IMR-90 (cell line): ENCODE results near the gene TTC27. TPM values are rescaled to one million over a fixed set of nuclear protein-coding genes. Genes with fewer than 3 reads are reported as not detected.

ENCODE experiments used
- ATAC-seq: fragments of 200-7000 bp; cut with Tn5 transposase; 2 replicates; pipeline ENCODE4 v1.9.1; 2020; ENCODE audit warnings: low read depth, mild to moderate bottlenecking, moderate library complexity
- BruUV-seq: library from RNA; stranded (reverse); fragments of 400-500 nt; replicated peaks from 2 replicates; lab custom pipeline; 2021; lab: Mats Ljungman, UMichigan
- CTCF ChIA-PET: fragments of 300-600 bp; formaldehyde crosslinking; extraction: SDS; loops from one replicate; lab custom pipeline; 2021; ENCODE audit warnings: antibody characterized with exemption; lab: Yijun Ruan, JAX
- POLR2A ChIA-PET: fragments of 300-600 bp; sonication (Branson Sonifier 250); formaldehyde crosslinking; loops from one replicate; lab custom pipeline; 2022; ENCODE audit warnings: antibody characterized with exemption; ENCODE audit not compliant: unreplicated experiment; lab: Charles Lee
- DNase-seq: peaks from one replicate; pipeline ENCODE4 v3.0.0; 2013
- H2AFZ ChIP-seq: replicated peaks from 2 replicates; pipeline ENCODE3; 2013; ENCODE audit warnings: low read length, mild to moderate bottlenecking; ENCODE audit not compliant: poor library complexity
- H2AK5ac ChIP-seq: 2 replicates; pipeline ENCODE4 v1.6.1; 2013; ENCODE audit warnings: low read depth, low read length, inconsistent platforms
- H2AK9ac ChIP-seq: replicated peaks from 2 replicates; pipeline ENCODE3; 2013; ENCODE audit warnings: mild to moderate bottlenecking, low read depth, low read length, moderate library complexity; ENCODE audit not compliant: poor library complexity
- H2BK120ac ChIP-seq: 2 replicates; pipeline ENCODE4 v1.6.1; 2013; ENCODE audit warnings: low read depth, low read length, inconsistent platforms
- H2BK15ac ChIP-seq: 3 replicates; pipeline ENCODE4 v1.6.1; 2013; ENCODE audit warnings: low read depth, low read length, inconsistent platforms
- H2BK20ac ChIP-seq: 2 replicates; pipeline ENCODE4 v1.6.1; 2013; ENCODE audit warnings: low read depth, mild to moderate bottlenecking, inconsistent platforms, low read length, moderate library complexity
- H2BK5ac ChIP-seq: 2 replicates; pipeline ENCODE4 v1.6.1; 2013; ENCODE audit warnings: mild to moderate bottlenecking, low read depth, low read length, inconsistent platforms; ENCODE audit not compliant: poor library complexity, severe bottlenecking
- H3K14ac ChIP-seq: replicated peaks from 2 replicates; pipeline ENCODE4 v1.6.1; 2013; ENCODE audit warnings: low read depth, low read length, inconsistent platforms
- H3K18ac ChIP-seq: 2 replicates; pipeline ENCODE4 v1.6.1; 2013; ENCODE audit warnings: low read depth, low read length, control low read depth
- H3K23ac ChIP-seq: 2 replicates; pipeline ENCODE4 v1.6.1; 2013; ENCODE audit warnings: low read depth, low read length, inconsistent platforms
- H3K27ac ChIP-seq: 2 replicates; pipeline ENCODE4 v1.5.1; 2013; ENCODE audit warnings: mild to moderate bottlenecking, control low read depth, low read length; ENCODE audit not compliant: insufficient read depth
- H3K27me3 ChIP-seq: 2 replicates; pipeline ENCODE4 v1.6.1; 2013; ENCODE audit warnings: low read length; ENCODE audit not compliant: control insufficient read depth, insufficient read depth
- H3K36me3 ChIP-seq: 2 replicates; pipeline ENCODE4 v1.6.1; 2013; ENCODE audit warnings: low read length, mixed read lengths; ENCODE audit not compliant: control insufficient read depth, insufficient read depth
- H3K4ac ChIP-seq: 2 replicates; pipeline ENCODE4 v1.6.1; 2013; ENCODE audit warnings: low read depth, low read length, inconsistent platforms
- H3K4me1 ChIP-seq: 2 replicates; pipeline ENCODE4 v1.6.1; 2013; ENCODE audit warnings: low read length, mixed read lengths; ENCODE audit not compliant: control insufficient read depth, insufficient read depth
- H3K4me2 ChIP-seq: 2 replicates; pipeline ENCODE4 v1.6.1; 2013; ENCODE audit warnings: low read depth, mild to moderate bottlenecking, control low read depth, low read length, moderate library complexity
- H3K4me3 ChIP-seq: 2 replicates; pipeline ENCODE4 v1.5.1; 2013; ENCODE audit warnings: low read depth, mild to moderate bottlenecking, control low read depth, low read length, moderate library complexity; ENCODE audit not compliant: insufficient read depth
- H3K56ac ChIP-seq: 2 replicates; pipeline ENCODE4 v1.6.1; 2013; ENCODE audit warnings: low read length, inconsistent platforms; ENCODE audit not compliant: insufficient read depth; ENCODE audit errors: extremely low read depth
- H3K79me1 ChIP-seq, 2 experiments: 2 replicates each; pipeline ENCODE4 v1.6.1; 2013; ENCODE audit warnings: low read length in 2 of 2, inconsistent platforms in 1 of 2, low read depth in 1 of 2
- H3K9ac ChIP-seq: 2 replicates; pipeline ENCODE4 v1.6.1; 2013; ENCODE audit warnings: low read depth, low read length, control low read depth
- H3K9me1 ChIP-seq: 2 replicates; pipeline ENCODE4 v1.6.1; 2013; ENCODE audit warnings: low read length, inconsistent platforms; ENCODE audit not compliant: insufficient read depth
- H3K9me3 ChIP-seq: 2 replicates; pipeline ENCODE4 v1.6.1; 2013; ENCODE audit warnings: low read length; ENCODE audit not compliant: control insufficient read depth, insufficient read depth
- H4K20me1 ChIP-seq: 2 replicates; pipeline ENCODE4 v1.6.1; 2013; ENCODE audit warnings: low read length, inconsistent platforms; ENCODE audit not compliant: insufficient read depth
- H4K5ac ChIP-seq: 2 replicates; pipeline ENCODE4 v1.6.1; 2013; ENCODE audit warnings: mild to moderate bottlenecking, low read depth, low read length, control low read depth
- H4K8ac ChIP-seq, 2 experiments: 2 replicates each; pipeline ENCODE4 v1.6.1; 2013; ENCODE audit warnings: low read depth in 2 of 2, low read length in 2 of 2, control low read depth in 1 of 2, inconsistent platforms in 1 of 2
- H4K91ac ChIP-seq: 2 replicates; pipeline ENCODE4 v1.6.1; 2013; ENCODE audit warnings: low read depth, low read length, inconsistent platforms; ENCODE audit not compliant: insufficient read depth
- BHLHE40 ChIP-seq: fragments of 150-350 bp; IDR thresholded peaks from 2 replicates; pipeline ENCODE4 v1.6.1; 2016; ENCODE audit warnings: mild to moderate bottlenecking, low read depth, low read length
- CEBPB ChIP-seq: IDR thresholded peaks from 2 replicates; pipeline ENCODE4 v1.6.1; 2012; ENCODE audit warnings: low read depth, low read length, improper control_type of control experiment
- CHD1 ChIP-seq: IDR thresholded peaks from 2 replicates; pipeline ENCODE4 v1.6.1; 2012; ENCODE audit warnings: low read depth, low read length, improper control_type of control experiment
- FOS ChIP-seq: fragments of 150-350 bp; IDR thresholded peaks from 2 replicates; pipeline ENCODE4 v1.6.1; 2016; ENCODE audit warnings: low read depth, low read length
- MAFK ChIP-seq: IDR thresholded peaks from 2 replicates; pipeline ENCODE4 v1.6.1; 2012; ENCODE audit warnings: low read depth, low read length, improper control_type of control experiment
- MAZ ChIP-seq: IDR thresholded peaks from 2 replicates; pipeline ENCODE4 v1.6.1; 2012; ENCODE audit warnings: low read depth, mild to moderate bottlenecking, low read length, improper control_type of control experiment, moderate library complexity, borderline replicate concordance
- MXI1 ChIP-seq: IDR thresholded peaks from 2 replicates; pipeline ENCODE4 v1.6.1; 2012; ENCODE audit warnings: low read depth, mild to moderate bottlenecking, low read length, moderate library complexity, borderline replicate concordance
- NFE2L2 ChIP-seq: fragments of 150-350 bp; IDR thresholded peaks from 2 replicates; pipeline ENCODE4 v1.6.1; 2016; ENCODE audit warnings: low read depth, mild to moderate bottlenecking, low read length
- POLR2A ChIP-seq: IDR thresholded peaks from 2 replicates; pipeline ENCODE4 v1.6.1; 2012; ENCODE audit warnings: mild to moderate bottlenecking, low read depth, low read length
- RAD21 ChIP-seq: IDR thresholded peaks from 2 replicates; pipeline ENCODE4 v1.6.1; 2012; ENCODE audit warnings: low read length, improper control_type of control experiment
- RCOR1 ChIP-seq: IDR thresholded peaks from 2 replicates; pipeline ENCODE4 v1.6.1; 2012; ENCODE audit warnings: mild to moderate bottlenecking, low read length, improper control_type of control experiment; ENCODE audit not compliant: insufficient replicate concordance
- RFX5 ChIP-seq: IDR thresholded peaks from 2 replicates; pipeline ENCODE4 v1.8.0; 2012; ENCODE audit warnings: low read depth, mild to moderate bottlenecking, low read length, moderate library complexity
- SMC3 ChIP-seq: fragments of 150-350 bp; IDR thresholded peaks from 2 replicates; pipeline ENCODE4 v1.6.1; 2016; ENCODE audit warnings: low read depth, mild to moderate bottlenecking, antibody characterized with exemption, low read length, moderate library complexity
- WGBS, 2 experiments: methylation state at CpG; one replicate each; pipeline versions ENCODE4 v1.1.5 to v1.1.7; 2013; ENCODE audit warnings: missing lambda C conversion rate in 2 of 2; ENCODE audit not compliant: insufficient read length in 1 of 2; ENCODE audit errors: extremely low coverage in 2 of 2; 5-methylcytosine and 5-hydroxymethylcytosine counted together
- dilution Hi-C: fragments of 300-500 bp; cut with HindIII; formaldehyde crosslinking; loops from one replicate; pipeline ENCODE4 v1.14.3; 2018; ENCODE audit warnings: low sequenced_read_pairs; ENCODE audit not compliant: unreplicated experiment
- in situ Hi-C: fragments of 300-500 bp; cut with MboI; formaldehyde crosslinking; loops from 3 replicates; pipeline ENCODE4 v1.14.3; 2019; ENCODE audit warnings: low sequenced_read_pairs, inconsistent platforms, mixed read lengths
- intact Hi-C: fragments of 100-400 bp; cut with micrococcal nuclease; formaldehyde crosslinking; loops from 2 replicates; pipeline ENCODE4 v1.10.0; 2022
- polyA plus RNA-seq, 3 experiments: library from polyadenylated mRNA; depleted of rRNA; stranded (reverse); fragments of >200 nt; gene quantifications; 2 replicates each; pipeline ENCODE4 v1.2.3, GENCODE V29; 2012; ENCODE audit warnings: low replicate concordance in 1 of 3
- total RNA-seq: library from RNA; depleted of rRNA; stranded (reverse); fragments of >200 nt; gene quantifications from 2 replicates; pipeline ENCODE4 v1.2.3, GENCODE V29; 2012
- TF ChIP-seq, protein P1 (sequence below): conservative IDR thresholded peaks from 2 replicates; pipeline ENCODE4 v1.5.1; 2012; ENCODE audit warnings: mild to moderate bottlenecking, low read depth, low read length, improper control_type of control experiment
- TF ChIP-seq, protein P2 (sequence below): fragments of 150-350 bp; IDR thresholded peaks from 2 replicates; pipeline ENCODE4 v1.6.1; 2016; ENCODE audit warnings: low read depth, mild to moderate bottlenecking, low read length, moderate library complexity, borderline replicate concordance
- TF ChIP-seq, protein P3 (sequence below): fragments of 150-350 bp; IDR thresholded peaks from 2 replicates; pipeline ENCODE4 v1.6.1; 2017; ENCODE audit warnings: mild to moderate bottlenecking, antibody characterized with exemption, low read length, low read depth

Gene TTC27
- total and polyA plus RNA-seq, 2 of the 4 experiments (the other 2 are of a cell fraction): 12.7 to 30.5 TPM

DNA sequence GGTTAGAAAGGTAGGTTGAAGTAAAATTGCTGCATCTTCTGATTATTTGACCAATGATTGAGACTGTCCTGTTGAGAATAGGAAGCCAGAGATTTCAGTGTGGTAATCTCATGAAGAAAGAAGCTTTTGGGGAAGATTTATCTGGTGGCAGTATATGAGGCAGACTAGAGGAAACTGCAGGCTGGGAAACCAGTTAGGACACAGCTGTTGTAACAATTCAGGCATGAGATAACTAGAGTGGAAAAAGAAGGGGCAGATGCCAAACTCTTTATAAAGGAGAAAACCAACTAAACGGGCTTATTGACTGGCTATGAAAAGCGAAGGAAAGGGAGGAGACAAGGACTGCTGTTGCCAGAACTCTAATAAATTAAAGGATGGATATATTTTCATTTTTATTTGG lies 155.6 kb downstream of the TTC27 start:
- ChIA-PET CTCF (no interaction called here), POLR2A (no interaction called here)
- Histone ChIP-seq H3K4me3 (no peak overlapping the region), H2AFZ (no peak overlapping the region), H4K91ac (no peak overlapping the region), H2BK20ac (no peak overlapping the region), H3K18ac (no peak overlapping the region), H4K20me1 (no peaks in the 10 kb centered on the region), H2AK5ac (no peak overlapping the region), H2BK5ac (no peak overlapping the region), H3K56ac (no peak overlapping the region), H3K27me3 (no peaks in the 10 kb centered on the region), H3K4ac (no peak overlapping the region), H3K27ac (no peak overlapping the region), H3K4me1 (peaks cover 2% of the 10 kb centered on the region; the same call in 1 of the 2 replicates), H2BK120ac (no peak overlapping the region), H3K9me1 (0 out of 2 replicates have a peak, but pooled peaks cover 3% of the 10 kb centered on the region), H3K4me2 (no peak overlapping the region), H3K36me3 (peaks cover 3% of the 10 kb centered on the region), H3K23ac (no peak overlapping the region), H4K5ac (no peak overlapping the region), H2BK15ac (no peak overlapping the region), H3K79me1 (no peaks in the 10 kb centered on the region), H4K8ac (no peak overlapping the region), H3K14ac (no peak overlapping the region), H3K9me3 (peaks cover 1% of the 10 kb centered on the region), H2AK9ac (no peak overlapping the region), H3K9ac (no peak overlapping the region)
- no TSS peak for BruUV-seq
- dilution Hi-C loops (no loop called here), in situ Hi-C loops (loop anchor here (10.0 to 25.0 kb wide), 2 partner anchors 481 to 779 kb away; no protein-coding TSS in a partner anchor), intact Hi-C loops (no loop called here)
- DNase-seq (no peak), ATAC-seq (no peak)
- WGBS, 2 experiments: no CpG with 5 or more reads among the region's 2 CpGs
- TF ChIP-seq CEBPB (no peak), RCOR1 (no peak), CHD1 (no peak), RAD21 (no peak), BHLHE40 (no peak), NFE2L2 (no peak), SMC3 (no peak), MXI1 (no peak), RFX5 (no peak), MAZ (no peak), FOS (no peak), POLR2A (no peak), MAFK (no peak)
- TF ChIP-seq, protein P1, sequence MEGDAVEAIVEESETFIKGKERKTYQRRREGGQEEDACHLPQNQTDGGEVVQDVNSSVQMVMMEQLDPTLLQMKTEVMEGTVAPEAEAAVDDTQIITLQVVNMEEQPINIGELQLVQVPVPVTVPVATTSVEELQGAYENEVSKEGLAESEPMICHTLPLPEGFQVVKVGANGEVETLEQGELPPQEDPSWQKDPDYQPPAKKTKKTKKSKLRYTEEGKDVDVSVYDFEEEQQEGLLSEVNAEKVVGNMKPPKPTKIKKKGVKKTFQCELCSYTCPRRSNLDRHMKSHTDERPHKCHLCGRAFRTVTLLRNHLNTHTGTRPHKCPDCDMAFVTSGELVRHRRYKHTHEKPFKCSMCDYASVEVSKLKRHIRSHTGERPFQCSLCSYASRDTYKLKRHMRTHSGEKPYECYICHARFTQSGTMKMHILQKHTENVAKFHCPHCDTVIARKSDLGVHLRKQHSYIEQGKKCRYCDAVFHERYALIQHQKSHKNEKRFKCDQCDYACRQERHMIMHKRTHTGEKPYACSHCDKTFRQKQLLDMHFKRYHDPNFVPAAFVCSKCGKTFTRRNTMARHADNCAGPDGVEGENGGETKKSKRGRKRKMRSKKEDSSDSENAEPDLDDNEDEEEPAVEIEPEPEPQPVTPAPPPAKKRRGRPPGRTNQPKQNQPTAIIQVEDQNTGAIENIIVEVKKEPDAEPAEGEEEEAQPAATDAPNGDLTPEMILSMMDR: no peak
- TF ChIP-seq, protein P2, sequence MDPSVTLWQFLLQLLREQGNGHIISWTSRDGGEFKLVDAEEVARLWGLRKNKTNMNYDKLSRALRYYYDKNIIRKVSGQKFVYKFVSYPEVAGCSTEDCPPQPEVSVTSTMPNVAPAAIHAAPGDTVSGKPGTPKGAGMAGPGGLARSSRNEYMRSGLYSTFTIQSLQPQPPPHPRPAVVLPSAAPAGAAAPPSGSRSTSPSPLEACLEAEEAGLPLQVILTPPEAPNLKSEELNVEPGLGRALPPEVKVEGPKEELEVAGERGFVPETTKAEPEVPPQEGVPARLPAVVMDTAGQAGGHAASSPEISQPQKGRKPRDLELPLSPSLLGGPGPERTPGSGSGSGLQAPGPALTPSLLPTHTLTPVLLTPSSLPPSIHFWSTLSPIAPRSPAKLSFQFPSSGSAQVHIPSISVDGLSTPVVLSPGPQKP: no peak
- TF ChIP-seq, protein P3, sequence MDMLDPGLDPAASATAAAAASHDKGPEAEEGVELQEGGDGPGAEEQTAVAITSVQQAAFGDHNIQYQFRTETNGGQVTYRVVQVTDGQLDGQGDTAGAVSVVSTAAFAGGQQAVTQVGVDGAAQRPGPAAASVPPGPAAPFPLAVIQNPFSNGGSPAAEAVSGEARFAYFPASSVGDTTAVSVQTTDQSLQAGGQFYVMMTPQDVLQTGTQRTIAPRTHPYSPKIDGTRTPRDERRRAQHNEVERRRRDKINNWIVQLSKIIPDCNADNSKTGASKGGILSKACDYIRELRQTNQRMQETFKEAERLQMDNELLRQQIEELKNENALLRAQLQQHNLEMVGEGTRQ: no peak
